K562 (cell line): Measurements from ENCODE around the gene EYA4. TPM values are rescaled to one million over a fixed set of nuclear protein-coding genes. Genes with fewer than 3 reads are reported as not detected.

ENCODE experiments used
- ATAC-seq: fragments of 200-7000 bp; cut with Tn5 transposase; 3 replicates; pipeline ENCODE4 v1.9.1; 2020; ENCODE audit warnings: moderate library complexity
- BruUV-seq: library from RNA; stranded (reverse); fragments of 400-500 nt; replicated peaks from 2 replicates; lab custom pipeline; 2021; lab: Mats Ljungman, UMichigan
- CTCF ChIA-PET: fragments of 300-600 bp; formaldehyde crosslinking; extraction: SDS; loops from one replicate; lab custom pipeline; 2021; ENCODE audit warnings: low intra/inter-chr PET ratio; lab: Yijun Ruan, JAX
- POLR2A ChIA-PET: fragments of 300-600, 350-650 bp; sonication (Branson Sonifier 250); formaldehyde crosslinking; extraction: SDS; loops from one replicate; lab custom pipeline; 2021; ENCODE audit warnings: antibody characterized with exemption, inconsistent platforms; lab: Yijun Ruan, JAX
- DNase-seq, 4 experiments: peaks; one replicate each; pipeline versions ENCODE4 v3.0.0 to v3.0.0-alpha.2; 2011 to 2018; ENCODE audit warnings: low spot score in 3 of 4, mixed read lengths in 3 of 4; ENCODE audit errors: extremely low read depth in 1 of 4
- FAIRE-seq: peaks from 2 replicates; lab custom pipeline; 2011; peaks lifted over from hg19 to GRCh38; lab: Jason Lieb, UNC
- H2AFZ ChIP-seq: 2 replicates; pipeline ENCODE4 v1.6.0; 2011; ENCODE audit warnings: low read depth, low read length, control low read depth, inconsistent platforms
- H3K27ac ChIP-seq: fragments of 200-600 bp; 3 replicates; pipeline ENCODE4 v1.8.0; 2011; ENCODE audit warnings: low read depth, mild to moderate bottlenecking, control low read depth, inconsistent platforms, low read length, moderate library complexity, mixed read lengths; ENCODE audit errors: extremely low read depth
- H3K27me3 ChIP-seq, 2 experiments: fragments of 300-600 bp in 1 of 2; 2 replicates in 1 of 2; 3 replicates in 1 of 2; pipeline versions ENCODE4 v1.6.0 to v1.8.0; 2011; ENCODE audit warnings: inconsistent platforms in 2 of 2, low read length in 2 of 2, mild to moderate bottlenecking in 1 of 2, mixed read lengths in 1 of 2, moderate library complexity in 1 of 2; ENCODE audit not compliant: control insufficient read depth in 2 of 2, insufficient read depth in 2 of 2
- H3K36me3 ChIP-seq: fragments of 300-600 bp; 3 replicates; pipeline ENCODE4 v1.8.0; 2011; ENCODE audit warnings: mild to moderate bottlenecking, low read length, inconsistent platforms; ENCODE audit not compliant: control insufficient read depth, insufficient read depth
- H3K4me1 ChIP-seq, 2 experiments: fragments of 200-600 bp in 1 of 2; replicated peaks in 1 of 2; 2 replicates in 1 of 2; 3 replicates in 1 of 2; pipeline versions ENCODE4 v1.5.1 to v1.8.0; 2011; ENCODE audit warnings: inconsistent platforms in 2 of 2, low read length in 2 of 2, mild to moderate bottlenecking in 1 of 2, mixed read lengths in 1 of 2, moderate library complexity in 1 of 2; ENCODE audit not compliant: control insufficient read depth in 2 of 2, insufficient read depth in 2 of 2
- H3K4me2 ChIP-seq: 2 replicates; pipeline ENCODE4 v1.6.1; 2011; ENCODE audit warnings: low read length, control low read depth, inconsistent platforms, mixed read lengths; ENCODE audit not compliant: insufficient read depth
- H3K4me3 ChIP-seq: fragments of 200-600 bp; sonication (generic), shearing (Covaris generic); 2 replicates; pipeline ENCODE4 v1.5.1; 2016; ENCODE audit warnings: control low read depth, inconsistent platforms
- H3K79me2 ChIP-seq: fragments of 200-600 bp; 3 replicates; pipeline ENCODE4 v1.8.0; 2011; ENCODE audit warnings: low read length, inconsistent platforms; ENCODE audit not compliant: control insufficient read depth, insufficient read depth
- H3K9ac ChIP-seq, 2 experiments: 2 replicates each; pipeline versions ENCODE4 v1.6.0 to v1.6.1; 2011; ENCODE audit warnings: low read depth in 2 of 2, low read length in 2 of 2, control low read depth in 1 of 2, inconsistent platforms in 1 of 2, mild to moderate bottlenecking in 1 of 2, mixed read lengths in 1 of 2; ENCODE audit not compliant: insufficient read depth in 1 of 2
- H3K9me1 ChIP-seq: one replicate; pipeline ENCODE4 v1.6.0; 2011; ENCODE audit warnings: inconsistent platforms, mild to moderate bottlenecking, low read length, moderate library complexity; ENCODE audit not compliant: control insufficient read depth, insufficient read depth
- H3K9me3 ChIP-seq: replicated peaks from 2 replicates; pipeline ENCODE4 v1.5.1; 2011; ENCODE audit warnings: low read depth, low read length, inconsistent platforms; ENCODE audit not compliant: control insufficient read depth, insufficient read depth
- H4K20me1 ChIP-seq: replicated peaks from 2 replicates; pipeline ENCODE4 v1.6.1; 2011; ENCODE audit warnings: low read length, inconsistent platforms, mixed read lengths; ENCODE audit not compliant: control insufficient read depth, insufficient read depth
- ARNT ChIP-seq, 2 experiments: fragments of 450-650 bp; IDR thresholded peaks; 2 replicates each; pipeline ENCODE4 v1.6.1; 2016; ENCODE audit warnings: mild to moderate bottlenecking in 1 of 2
- CBX1 ChIP-seq: sonication (generic); IDR thresholded peaks from 2 replicates; pipeline ENCODE4 v1.6.1; 2016; ENCODE audit warnings: antibody characterized with exemption, low read depth, mild to moderate bottlenecking
- ELF2 ChIP-seq: fragments of 250-450 bp; sonication (Bioruptor Pico); IDR thresholded peaks from 2 replicates; pipeline ENCODE4 v1.5.0; 2021; ENCODE audit warnings: mild to moderate bottlenecking
- EP300 ChIP-seq: IDR thresholded peaks from 2 replicates; pipeline ENCODE4 v1.6.1; 2012; ENCODE audit warnings: low read length, improper control_type of control experiment
- FOS ChIP-seq: IDR thresholded peaks from 3 replicates; pipeline ENCODE4 v1.6.1; 2011; ENCODE audit not compliant: insufficient read length; ENCODE audit errors: extremely low read depth
- FOSL1 ChIP-seq: fragments of 200-800 bp; sonication (Bioruptor generic); conservative IDR thresholded peaks from 2 replicates; pipeline ENCODE4 v1.6.1; 2016; ENCODE audit warnings: missing genetic modification characterization, missing compliant biosample characterization
- GABPB1 ChIP-seq: sonication (generic); formaldehyde crosslinking; IDR thresholded peaks from 2 replicates; pipeline ENCODE4 v1.8.0; 2022; ENCODE audit warnings: mild to moderate bottlenecking, missing genetic modification reagents
- MAZ ChIP-seq, 2 experiments: fragments of 450-650 bp in 1 of 2; sonication (generic) in 1 of 2; formaldehyde crosslinking; IDR thresholded peaks in 1 of 2; conservative IDR thresholded peaks in 1 of 2; 2 replicates each; pipeline versions ENCODE4 v1.4.0 to v1.5.0; 2020; ENCODE audit warnings: mild to moderate bottlenecking in 1 of 2, missing genetic modification reagents in 1 of 2
- MCM5 ChIP-seq: fragments of 450-650 bp; IDR thresholded peaks from 2 replicates; pipeline ENCODE4 v1.6.1; 2016; ENCODE audit warnings: low read depth
- MEF2D ChIP-seq: conservative IDR thresholded peaks from 2 replicates; pipeline ENCODE4 v1.6.1; 2016; ENCODE audit warnings: low read depth, missing genetic modification characterization, missing compliant biosample characterization
- NR2C1 ChIP-seq, 2 experiments: fragments of 450-650 bp; IDR thresholded peaks; 2 replicates each; pipeline ENCODE4 v1.6.1; 2017; ENCODE audit warnings: mild to moderate bottlenecking in 2 of 2, antibody characterized with exemption in 1 of 2, inconsistent platforms in 1 of 2, missing compliant biosample characterization in 1 of 2, missing genetic modification characterization in 1 of 2
- PCBP2 ChIP-seq: fragments of 200-400 bp; formaldehyde crosslinking; IDR thresholded peaks from 2 replicates; pipeline ENCODE4 v1.6.1; 2018; ENCODE audit warnings: low read length, low read depth, mild to moderate bottlenecking, moderate library complexity; ENCODE audit not compliant: poor library complexity, severe bottlenecking
- SIN3A ChIP-seq, 2 experiments: fragments of 150-350 bp in 1 of 2; IDR thresholded peaks; 2 replicates each; pipeline ENCODE4 v1.6.1; 2011 to 2016; ENCODE audit warnings: borderline replicate concordance in 2 of 2, low read depth in 2 of 2, low read length in 2 of 2, mild to moderate bottlenecking in 2 of 2, moderate library complexity in 2 of 2; ENCODE audit not compliant: control insufficient read depth in 1 of 2
- SMARCC2 ChIP-seq: fragments of 450-650 bp; IDR thresholded peaks from 2 replicates; pipeline ENCODE4 v1.6.1; 2017; ENCODE audit warnings: antibody characterized with exemption, moderate library complexity, mild to moderate bottlenecking, low read depth
- ZKSCAN8 ChIP-seq: fragments of 200-800 bp; sonication (Bioruptor generic); IDR thresholded peaks from 2 replicates; pipeline ENCODE4 v1.6.1; 2016; ENCODE audit warnings: missing genetic modification characterization, missing compliant biosample characterization
- ZNF24 ChIP-seq: fragments of 450-650 bp; IDR thresholded peaks from 2 replicates; pipeline ENCODE4 v1.6.1; 2016
- ZNF445 ChIP-seq: fragments of 250-450 bp; sonication (Bioruptor Pico); IDR thresholded peaks from 2 replicates; pipeline ENCODE4 v1.4.0; 2020; ENCODE audit warnings: low read depth, mild to moderate bottlenecking, moderate library complexity
- ZZZ3 ChIP-seq: fragments of 450-650 bp; IDR thresholded peaks from 2 replicates; pipeline ENCODE4 v1.6.1; 2016; ENCODE audit warnings: antibody characterized with exemption, mild to moderate bottlenecking, moderate library complexity
- WGBS: fragments of 100-300 bp; shearing (Covaris generic); methylation state at CpG from one replicate; pipeline ENCODE4 v1.1.6; 2016; ENCODE audit warnings: low coverage, mixed read lengths; ENCODE audit not compliant: insufficient coverage; ENCODE audit errors: missing lambda C conversion rate; 5-methylcytosine and 5-hydroxymethylcytosine counted together
- in situ Hi-C: fragments of 300-500 bp; cut with MboI; formaldehyde crosslinking; loops from 4 replicates; pipeline ENCODE4 v1.15.0; 2018; ENCODE audit warnings: inconsistent platforms, mixed read lengths
- intact Hi-C: fragments of 100-400 bp; cut with micrococcal nuclease; formaldehyde crosslinking; loops from 2 replicates; pipeline ENCODE4 v1.14.2; 2022
- polyA plus RNA-seq, 8 experiments: library from polyadenylated mRNA; depleted of rRNA in 4 of 8; stranded (reverse) in 5 of 8; unstranded in 3 of 8; fragments of >200 nt; fragmentation: Nextera tagmentation in 2 of 8; fragmentation: Illumina TruSeq in 1 of 8; extraction: Ambion mirVana in 2 of 8; extraction: Trizol in 1 of 8; gene quantifications; 2 replicates each; pipeline versions ENCODE4 v1.2.1 to v1.2.3, GENCODE V29; 2011 to 2014; ENCODE audit warnings: inconsistent platforms in 1 of 8, missing spikeins in 1 of 8
- total RNA-seq, 7 experiments: library from RNA; depleted of rRNA in 6 of 7; stranded (reverse); fragments of >200 nt in 6 of 7; fragmentation: Illumina TruSeq in 2 of 7; extraction: Trizol in 2 of 7; gene quantifications; 2 replicates each; pipeline versions ENCODE4 v1.2.1 to v1.2.3, GENCODE V29; 2011 to 2021; ENCODE audit warnings: low replicate concordance in 1 of 7
- TF ChIP-seq, protein P1 (sequence below): sonication (generic); formaldehyde crosslinking; IDR thresholded peaks from 2 replicates; pipeline ENCODE4 v1.8.0; 2022; ENCODE audit warnings: mild to moderate bottlenecking, missing genetic modification reagents
- TF ChIP-seq, protein P2 (sequence below): sonication (generic); formaldehyde crosslinking; IDR thresholded peaks from 2 replicates; pipeline ENCODE4 v1.8.0; 2022; ENCODE audit warnings: mild to moderate bottlenecking, low read depth, missing genetic modification reagents

The EYA4 gene
- total and polyA plus RNA-seq, 9 of the 15 experiments (the other 6 are each of a cell fraction or from before 2014, with no cell fraction given): 0.03 to 0.04 TPM; not detected in 7

DNA sequence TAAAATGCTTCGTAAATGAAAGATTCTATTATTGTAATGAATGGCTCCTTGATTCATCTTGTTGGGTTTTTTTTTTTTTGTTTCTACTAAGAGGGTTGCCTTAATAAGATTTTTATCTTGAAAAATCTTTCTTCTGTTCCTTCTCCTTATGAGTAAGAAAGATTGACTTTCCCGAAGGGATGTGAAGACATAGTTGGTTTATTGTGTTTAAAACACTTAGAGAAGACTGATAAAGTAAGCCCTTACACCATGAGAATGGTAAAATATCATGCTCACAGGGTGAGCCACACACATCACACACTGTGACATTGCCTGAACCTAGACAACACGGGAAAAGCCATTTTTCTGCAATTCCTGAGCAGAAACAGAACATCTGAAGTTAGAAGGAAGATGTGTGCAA is 330.5 kb downstream of the EYA4 start:
- no peak for ATAC-seq
- intact Hi-C loops (no loop called here), in situ Hi-C loops (loop anchor here (25.0 kb wide), 1 partner anchor 1659 kb away; no protein-coding TSS in a partner anchor)
- no peak overlapping the region for H3K9ac ChIP-seq
- WGBS: 0% methylated on average over 3 of the region's 3 CpGs
- H3K36me3 ChIP-seq: no peaks in the 10 kb centered on the region
- CTCF ChIA-PET: no interaction called here
- H3K4me2 ChIP-seq: no peak overlapping the region
- H3K27ac ChIP-seq: no peak overlapping the region
- no peaks in the 10 kb centered on the region; a peak in 1 of 5 replicates for H3K27me3 ChIP-seq
- POLR2A ChIA-PET: interaction anchor here (1.1 kb wide), 1 partner anchor 335 kb away, joined by 3 read pairs; no protein-coding TSS in a partner anchor
- H2AFZ ChIP-seq: no peak overlapping the region
- BruUV-seq: no TSS peak
- no peaks in the 10 kb centered on the region for H3K9me3 ChIP-seq
- no peak for FAIRE-seq
- H3K9me1 ChIP-seq: no peaks in the 10 kb centered on the region
- no peaks in the 10 kb centered on the region; a peak in 1 of 5 replicates for H3K4me1 ChIP-seq
- no peak overlapping the region for H3K4me3 ChIP-seq
- DNase-seq: no peak
- no peak for TF ChIP-seq SIN3A (IDR thresholded peaks at IDR 0.05; ENCODE audit: borderline replicate concordance in 2 of 2, control insufficient read depth in 1 of 2, low read depth in 2 of 2, low read length in 2 of 2)
- TF ChIP-seq FOSL1: no peak
- no peak for TF ChIP-seq FOS
- TF ChIP-seq ZNF24: no peak
- TF ChIP-seq ARNT (IDR thresholded peaks at IDR 0.05): no peak
- TF ChIP-seq NR2C1 (IDR thresholded peaks at IDR 0.05): no peak
- no peak for TF ChIP-seq NR2C1 (tag; IDR thresholded peaks at IDR 0.05)
- no peak for TF ChIP-seq ELF2
- TF ChIP-seq ZKSCAN8 (CRISPR knock-in tag): no peak
- TF ChIP-seq, protein P1, sequence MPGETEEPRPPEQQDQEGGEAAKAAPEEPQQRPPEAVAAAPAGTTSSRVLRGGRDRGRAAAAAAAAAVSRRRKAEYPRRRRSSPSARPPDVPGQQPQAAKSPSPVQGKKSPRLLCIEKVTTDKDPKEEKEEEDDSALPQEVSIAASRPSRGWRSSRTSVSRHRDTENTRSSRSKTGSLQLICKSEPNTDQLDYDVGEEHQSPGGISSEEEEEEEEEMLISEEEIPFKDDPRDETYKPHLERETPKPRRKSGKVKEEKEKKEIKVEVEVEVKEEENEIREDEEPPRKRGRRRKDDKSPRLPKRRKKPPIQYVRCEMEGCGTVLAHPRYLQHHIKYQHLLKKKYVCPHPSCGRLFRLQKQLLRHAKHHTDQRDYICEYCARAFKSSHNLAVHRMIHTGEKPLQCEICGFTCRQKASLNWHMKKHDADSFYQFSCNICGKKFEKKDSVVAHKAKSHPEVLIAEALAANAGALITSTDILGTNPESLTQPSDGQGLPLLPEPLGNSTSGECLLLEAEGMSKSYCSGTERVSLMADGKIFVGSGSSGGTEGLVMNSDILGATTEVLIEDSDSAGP (CRISPR knock-in tag): no peak
- no peak for TF ChIP-seq MEF2D (tag)
- no peak for TF ChIP-seq ZNF445 (CRISPR knock-in tag)
- TF ChIP-seq, protein P2, sequence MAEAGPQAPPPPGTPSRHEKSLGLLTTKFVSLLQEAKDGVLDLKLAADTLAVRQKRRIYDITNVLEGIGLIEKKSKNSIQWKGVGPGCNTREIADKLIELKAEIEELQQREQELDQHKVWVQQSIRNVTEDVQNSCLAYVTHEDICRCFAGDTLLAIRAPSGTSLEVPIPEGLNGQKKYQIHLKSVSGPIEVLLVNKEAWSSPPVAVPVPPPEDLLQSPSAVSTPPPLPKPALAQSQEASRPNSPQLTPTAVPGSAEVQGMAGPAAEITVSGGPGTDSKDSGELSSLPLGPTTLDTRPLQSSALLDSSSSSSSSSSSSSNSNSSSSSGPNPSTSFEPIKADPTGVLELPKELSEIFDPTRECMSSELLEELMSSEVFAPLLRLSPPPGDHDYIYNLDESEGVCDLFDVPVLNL (CRISPR knock-in tag): no peak
- no peak for TF ChIP-seq MAZ (CRISPR knock-in tag; conservative IDR thresholded peaks at IDR 0.05 in 1 of 2, IDR thresholded peaks at IDR 0.05 in 1 of 2)
- TF ChIP-seq CBX1: no peak
- no peak for TF ChIP-seq PCBP2
- no peak for TF ChIP-seq EP300
- no peak for TF ChIP-seq ZZZ3
- TF ChIP-seq SMARCC2: no peak
- no peak for TF ChIP-seq GABPB1 (CRISPR knock-in tag)
- no peak for TF ChIP-seq MCM5
- TF ChIP-seq, all 486 proteins: peak for 0
- no peaks in the 10 kb centered on the region for H3K79me2 ChIP-seq
- no peaks in the 10 kb centered on the region for H4K20me1 ChIP-seq
